ENCODE data around the gene FRMPD1.

Gene FRMPD1

DNA sequence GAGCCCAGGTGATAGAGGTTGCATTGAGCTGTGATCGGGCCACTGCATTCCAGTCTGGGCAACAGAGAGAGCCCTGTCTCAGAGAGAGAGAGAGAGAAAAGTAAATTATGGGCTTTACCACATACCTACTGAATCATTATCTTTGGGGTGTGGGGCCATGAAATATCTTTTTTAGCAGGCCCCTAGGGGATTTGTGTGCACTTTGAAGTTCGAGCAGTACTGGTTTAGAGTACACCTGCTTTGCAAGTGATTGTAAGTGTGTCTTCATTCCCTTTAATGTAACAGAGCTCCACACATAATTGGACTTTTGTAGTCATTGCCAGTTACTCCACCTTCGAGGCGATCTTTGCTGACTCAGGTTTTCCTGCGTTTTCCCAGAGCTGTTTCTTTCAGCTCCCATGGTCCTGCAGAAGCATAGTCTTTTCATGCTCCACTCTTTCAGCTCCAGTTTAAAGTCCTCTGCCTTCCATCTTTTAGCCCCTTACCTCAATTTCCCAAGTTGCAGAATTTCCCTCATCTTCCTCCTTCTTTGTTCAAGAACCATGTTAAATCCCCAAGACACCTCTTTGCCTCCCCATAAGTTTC, 24.0 kb upstream of the FRMPD1 start:
- Histone ChIP-seq H3K27ac (ENCODE audit: low read length) (no peak overlapping the region), H3K27me3 (ENCODE audit: control insufficient read depth, insufficient read depth, low read length) (no peaks in the 10 kb centered on the region), H3K4me1 (ENCODE audit: control insufficient read depth, insufficient read depth, low read length) (no peaks in the 10 kb centered on the region), H3K4me3 (ENCODE audit: low read length) (no peak overlapping the region), H3K36me3 (ENCODE audit: control insufficient read depth, insufficient read depth, low read length) (no peaks in the 10 kb centered on the region), H3K9me3 (ENCODE audit: control insufficient read depth, insufficient read depth, low read length) (no peaks in the 10 kb centered on the region)
- no CpG with 5 or more reads among the region's 5 CpGs for WGBS (ENCODE audit: insufficient coverage, insufficient read length)
- no peak for DNase-seq (ENCODE audit: low read depth, low spot score)

DNA sequence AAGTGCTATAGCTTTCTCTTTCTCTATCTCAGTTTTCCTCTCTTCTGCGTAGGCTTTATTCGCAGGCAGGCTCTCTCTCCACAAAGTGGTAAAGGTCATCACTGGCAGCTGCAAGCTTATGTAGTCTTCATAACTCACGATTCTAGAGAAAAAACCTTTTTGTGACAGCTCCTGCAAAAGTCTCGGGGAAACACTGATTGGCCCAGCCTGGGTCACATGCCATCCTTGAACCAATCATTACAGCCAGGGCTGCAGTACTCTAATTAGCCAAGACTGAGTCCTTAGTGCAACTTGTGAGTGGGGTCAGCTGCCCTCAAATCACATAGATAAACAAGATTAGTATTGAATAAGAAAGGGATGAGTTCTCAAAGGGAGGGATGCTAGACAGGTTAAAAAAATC, 18.3 kb upstream of the FRMPD1 start:
- H3K27ac ChIP-seq (ENCODE audit: low read length) = no peak overlapping the region
- no CpG with 5 or more reads among the region's 4 CpGs for WGBS (ENCODE audit: insufficient coverage, insufficient read length)
- H3K36me3 ChIP-seq (ENCODE audit: control insufficient read depth, insufficient read depth, low read length) = no peaks in the 10 kb centered on the region
- no peak for DNase-seq (ENCODE audit: low read depth, low spot score)
- no peak overlapping the region for H3K4me3 ChIP-seq (ENCODE audit: low read length)
- no peaks in the 10 kb centered on the region for H3K27me3 ChIP-seq (ENCODE audit: control insufficient read depth, insufficient read depth, low read length)
- H3K4me1 ChIP-seq (ENCODE audit: control insufficient read depth, insufficient read depth, low read length) = no peaks in the 10 kb centered on the region
- no peaks in the 10 kb centered on the region for H3K9me3 ChIP-seq (ENCODE audit: control insufficient read depth, insufficient read depth, low read length)

GRCh38 chr9:37635808-37636207, 14.9 kb upstream of the FRMPD1 start:
- Histone ChIP-seq H3K4me1 (ENCODE audit: control insufficient read depth, insufficient read depth, low read length) (no peaks in the 10 kb centered on the region), H3K27me3 (ENCODE audit: control insufficient read depth, insufficient read depth, low read length) (no peaks in the 10 kb centered on the region), H3K36me3 (ENCODE audit: control insufficient read depth, insufficient read depth, low read length) (no peaks in the 10 kb centered on the region), H3K27ac (ENCODE audit: low read length) (no peak overlapping the region), H3K9me3 (ENCODE audit: control insufficient read depth, insufficient read depth, low read length) (no peaks in the 10 kb centered on the region), H3K4me3 (ENCODE audit: low read length) (no peak overlapping the region)
- no peak for DNase-seq (ENCODE audit: low read depth, low spot score)
- WGBS (ENCODE audit: insufficient coverage, insufficient read length) = no CpG with 5 or more reads among the region's 16 CpGs

DNA sequence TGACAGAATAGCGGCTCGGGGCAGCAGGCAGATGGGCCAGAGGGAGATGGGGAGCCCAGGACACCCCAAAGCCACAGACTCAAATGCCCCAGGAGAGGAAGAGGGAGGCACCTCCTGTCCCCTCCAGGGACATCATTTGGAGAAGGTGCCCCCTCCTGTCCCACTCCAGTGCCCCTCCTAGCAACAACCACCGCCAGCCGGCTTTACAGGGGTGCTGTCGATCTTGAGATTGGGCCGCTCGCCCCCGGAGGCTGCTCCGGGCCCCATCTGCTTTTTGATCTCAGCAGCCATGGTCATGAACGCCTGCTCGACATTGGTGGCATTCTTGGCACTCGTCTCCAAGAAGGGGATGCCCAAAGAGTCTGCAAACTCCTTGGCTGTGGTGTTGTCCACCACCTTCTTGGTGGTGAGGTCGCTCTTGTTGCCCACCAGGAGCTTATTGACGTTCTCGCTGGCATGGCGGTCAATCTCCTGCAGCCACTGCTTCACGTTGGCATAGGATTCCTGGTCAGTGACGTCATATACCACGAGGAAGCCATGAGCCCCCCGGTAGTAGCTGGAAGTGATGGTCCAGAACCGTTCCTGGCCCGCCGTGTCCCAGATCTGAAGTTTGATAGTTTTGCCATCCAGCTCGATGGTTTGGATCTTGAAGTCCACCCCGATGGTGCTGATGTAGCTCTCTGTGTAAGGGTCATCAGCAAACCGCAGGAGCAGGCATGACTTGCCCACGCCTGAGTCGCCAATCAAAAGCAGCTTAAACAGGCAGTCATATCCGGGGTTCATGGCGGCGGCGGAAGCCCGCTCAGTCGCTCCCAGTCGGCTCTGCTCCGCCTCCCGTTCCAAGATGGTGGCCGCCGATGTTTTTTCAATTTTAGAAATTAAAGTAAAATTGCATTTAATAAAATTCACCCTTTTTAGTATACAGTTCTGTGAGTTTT, 14.0 kb upstream of the FRMPD1 start:
- no CpG with 5 or more reads among the region's 39 CpGs for WGBS (ENCODE audit: insufficient coverage, insufficient read length)
- DNase-seq (ENCODE audit: low read depth, low spot score) = no peak

GRCh38 chr9:37639109-37639762, 11.5 kb upstream of the FRMPD1 start:
- H3K27ac ChIP-seq (ENCODE audit: low read length) = no peak overlapping the region
- no CpG with 5 or more reads among the region's 4 CpGs for WGBS (ENCODE audit: insufficient coverage, insufficient read length)
- H3K4me3 ChIP-seq (ENCODE audit: low read length) = no peak overlapping the region
- no peak for DNase-seq (ENCODE audit: low read depth, low spot score)
- no peaks in the 10 kb centered on the region for H3K4me1 ChIP-seq (ENCODE audit: control insufficient read depth, insufficient read depth, low read length)
- no peaks in the 10 kb centered on the region for H3K27me3 ChIP-seq (ENCODE audit: control insufficient read depth, insufficient read depth, low read length)
- H3K9me3 ChIP-seq (ENCODE audit: control insufficient read depth, insufficient read depth, low read length) = no peaks in the 10 kb centered on the region
- H3K36me3 ChIP-seq (ENCODE audit: control insufficient read depth, insufficient read depth, low read length) = no peaks in the 10 kb centered on the region

More for the DNA sequence above, 14.0 kb upstream of the FRMPD1 start:
- H3K4me3 ChIP-seq (ENCODE audit: low read length) = no peak overlapping the region
- no peaks in the 10 kb centered on the region for H3K36me3 ChIP-seq (ENCODE audit: control insufficient read depth, insufficient read depth, low read length)
- H3K27ac ChIP-seq (ENCODE audit: low read length) = no peak overlapping the region
- H3K4me1 ChIP-seq (ENCODE audit: control insufficient read depth, insufficient read depth, low read length) = no peaks in the 10 kb centered on the region
- no peaks in the 10 kb centered on the region for H3K9me3 ChIP-seq (ENCODE audit: control insufficient read depth, insufficient read depth, low read length)
- no peaks in the 10 kb centered on the region for H3K27me3 ChIP-seq (ENCODE audit: control insufficient read depth, insufficient read depth, low read length)

DNA sequence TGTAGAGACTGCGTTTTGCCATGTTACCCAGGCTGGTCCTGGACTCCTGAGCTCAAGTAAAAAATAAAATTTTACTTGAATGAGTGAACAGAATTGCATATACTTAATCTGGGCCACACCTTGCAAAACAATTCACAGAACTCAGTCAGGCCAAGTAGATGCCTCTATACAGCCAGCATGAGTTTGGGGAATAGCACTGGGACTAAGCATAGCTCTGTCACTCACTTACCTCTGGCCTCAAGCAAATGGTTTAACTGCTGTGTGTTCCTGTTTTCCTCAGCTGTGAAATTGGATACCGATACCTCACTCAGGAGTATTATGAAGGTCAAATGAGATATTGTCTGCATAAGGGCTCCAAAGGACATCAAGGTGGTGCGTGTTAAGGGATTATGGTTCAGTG, 10.9 kb upstream of the FRMPD1 start:
- H3K4me1 ChIP-seq (ENCODE audit: control insufficient read depth, insufficient read depth, low read length) = no peaks in the 10 kb centered on the region
- no peak overlapping the region for H3K4me3 ChIP-seq (ENCODE audit: low read length)
- no peak for DNase-seq (ENCODE audit: low read depth, low spot score)
- WGBS (ENCODE audit: insufficient coverage, insufficient read length) = no CpG with 5 or more reads among the region's 3 CpGs
- H3K27ac ChIP-seq (ENCODE audit: low read length) = no peak overlapping the region
- H3K27me3 ChIP-seq (ENCODE audit: control insufficient read depth, insufficient read depth, low read length) = no peaks in the 10 kb centered on the region
- H3K9me3 ChIP-seq (ENCODE audit: control insufficient read depth, insufficient read depth, low read length) = no peaks in the 10 kb centered on the region
- no peaks in the 10 kb centered on the region for H3K36me3 ChIP-seq (ENCODE audit: control insufficient read depth, insufficient read depth, low read length)

- Histone ChIP-seq H3K27ac (ENCODE audit: low read length) (no peak overlapping the region), H3K4me1 (ENCODE audit: control insufficient read depth, insufficient read depth, low read length) (no peaks in the 10 kb centered on the region), H3K27me3 (ENCODE audit: control insufficient read depth, insufficient read depth, low read length) (no peaks in the 10 kb centered on the region), H3K9me3 (ENCODE audit: control insufficient read depth, insufficient read depth, low read length) (no peaks in the 10 kb centered on the region), H3K4me3 (ENCODE audit: low read length) (no peak overlapping the region), H3K36me3 (ENCODE audit: control insufficient read depth, insufficient read depth, low read length) (no peaks in the 10 kb centered on the region)
- no peak for DNase-seq (ENCODE audit: low read depth, low spot score)
- WGBS (ENCODE audit: insufficient coverage, insufficient read length) = no CpG with 5 or more reads among the region's 3 CpGs
Measured at GRCh38 chr9:37640246-37640645, 10.5 kb upstream of the FRMPD1 start.

- Histone ChIP-seq H3K36me3 (ENCODE audit: control insufficient read depth, insufficient read depth, low read length) (no peaks in the 10 kb centered on the region), H3K4me3 (ENCODE audit: low read length) (no peak overlapping the region), H3K4me1 (ENCODE audit: control insufficient read depth, insufficient read depth, low read length) (no peaks in the 10 kb centered on the region), H3K9me3 (ENCODE audit: control insufficient read depth, insufficient read depth, low read length) (no peaks in the 10 kb centered on the region), H3K27me3 (ENCODE audit: control insufficient read depth, insufficient read depth, low read length) (no peaks in the 10 kb centered on the region), H3K27ac (ENCODE audit: low read length) (no peak overlapping the region)
- WGBS (ENCODE audit: insufficient coverage, insufficient read length) = no CpG with 5 or more reads among the region's 3 CpGs
- no peak for DNase-seq (ENCODE audit: low read depth, low spot score)
Measured at GRCh38 chr9:37641331-37641730, 9.4 kb upstream of the FRMPD1 start.

GRCh38 chr9:37643214-37643613, 7.5 kb upstream of the FRMPD1 start:
- no peaks in the 10 kb centered on the region for H3K36me3 ChIP-seq (ENCODE audit: control insufficient read depth, insufficient read depth, low read length)
- no peak overlapping the region for H3K27ac ChIP-seq (ENCODE audit: low read length)
- H3K27me3 ChIP-seq (ENCODE audit: control insufficient read depth, insufficient read depth, low read length) = no peaks in the 10 kb centered on the region
- DNase-seq (ENCODE audit: low read depth, low spot score) = no peak
- H3K4me1 ChIP-seq (ENCODE audit: control insufficient read depth, insufficient read depth, low read length) = no peaks in the 10 kb centered on the region
- H3K4me3 ChIP-seq (ENCODE audit: low read length) = no peak overlapping the region
- H3K9me3 ChIP-seq (ENCODE audit: control insufficient read depth, insufficient read depth, low read length) = no peaks in the 10 kb centered on the region

- no peak for DNase-seq (ENCODE audit: low read depth, low spot score)
- Histone ChIP-seq H3K4me1 (ENCODE audit: control insufficient read depth, insufficient read depth, low read length) (no peaks in the 10 kb centered on the region), H3K36me3 (ENCODE audit: control insufficient read depth, insufficient read depth, low read length) (no peaks in the 10 kb centered on the region), H3K27me3 (ENCODE audit: control insufficient read depth, insufficient read depth, low read length) (peaks cover 9% of the 10 kb centered on the region; the same call in 1 of the 2 replicates), H3K4me3 (ENCODE audit: low read length) (no peak overlapping the region), H3K27ac (ENCODE audit: low read length) (no peak overlapping the region), H3K9me3 (ENCODE audit: control insufficient read depth, insufficient read depth, low read length) (no peaks in the 10 kb centered on the region)
- no CpG with 5 or more reads among the region's 5 CpGs for WGBS (ENCODE audit: insufficient coverage, insufficient read length)
Measured at GRCh38 chr9:37645903-37646506, 4.7 kb upstream of the FRMPD1 start.
